ENCODE measurements around the gene GH2. TPM values are rescaled to one million over a fixed set of nuclear protein-coding genes. Genes with fewer than 3 reads are reported as not detected.

The GH2 gene
- total RNA-seq, 4 donors from 2014 or later: not detected

DNA sequence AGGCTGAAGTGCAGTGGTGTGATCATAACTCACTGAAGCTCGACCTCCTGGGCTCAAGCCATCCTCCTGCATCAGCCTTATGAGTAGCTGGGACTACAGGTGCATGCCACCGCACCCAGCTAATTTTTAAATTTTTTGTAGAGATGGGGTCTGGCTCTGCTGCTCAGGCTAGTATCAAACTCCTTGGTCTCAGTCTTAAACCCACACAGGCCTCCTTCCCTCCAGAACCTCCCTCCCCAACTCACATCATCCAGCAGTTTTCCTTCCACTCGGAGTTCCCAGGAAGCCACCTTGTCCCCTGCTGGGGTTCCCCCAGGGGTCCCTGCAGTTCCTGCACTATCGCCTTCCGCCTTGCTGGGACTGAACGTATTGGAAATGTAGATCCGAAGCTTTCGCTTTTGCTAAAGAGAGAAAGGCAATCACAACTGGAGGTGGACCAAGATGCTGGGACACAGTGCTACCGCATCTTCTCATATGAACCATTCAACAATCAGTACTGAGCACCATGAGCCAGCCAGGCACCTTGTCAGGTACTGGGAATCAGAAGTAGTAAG, 46.5 kb downstream of the GH2 start:
- no peak for DNase-seq (ENCODE audit: low spot score)
- TF ChIP-seq, protein P1, sequence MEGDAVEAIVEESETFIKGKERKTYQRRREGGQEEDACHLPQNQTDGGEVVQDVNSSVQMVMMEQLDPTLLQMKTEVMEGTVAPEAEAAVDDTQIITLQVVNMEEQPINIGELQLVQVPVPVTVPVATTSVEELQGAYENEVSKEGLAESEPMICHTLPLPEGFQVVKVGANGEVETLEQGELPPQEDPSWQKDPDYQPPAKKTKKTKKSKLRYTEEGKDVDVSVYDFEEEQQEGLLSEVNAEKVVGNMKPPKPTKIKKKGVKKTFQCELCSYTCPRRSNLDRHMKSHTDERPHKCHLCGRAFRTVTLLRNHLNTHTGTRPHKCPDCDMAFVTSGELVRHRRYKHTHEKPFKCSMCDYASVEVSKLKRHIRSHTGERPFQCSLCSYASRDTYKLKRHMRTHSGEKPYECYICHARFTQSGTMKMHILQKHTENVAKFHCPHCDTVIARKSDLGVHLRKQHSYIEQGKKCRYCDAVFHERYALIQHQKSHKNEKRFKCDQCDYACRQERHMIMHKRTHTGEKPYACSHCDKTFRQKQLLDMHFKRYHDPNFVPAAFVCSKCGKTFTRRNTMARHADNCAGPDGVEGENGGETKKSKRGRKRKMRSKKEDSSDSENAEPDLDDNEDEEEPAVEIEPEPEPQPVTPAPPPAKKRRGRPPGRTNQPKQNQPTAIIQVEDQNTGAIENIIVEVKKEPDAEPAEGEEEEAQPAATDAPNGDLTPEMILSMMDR (IDR thresholded peaks at IDR 0.05): no peak
- ATAC-seq (ENCODE audit: low FRiP score): no peak

- TF ChIP-seq, protein P1 (IDR thresholded peaks at IDR 0.05): no peak
- DNase-seq (ENCODE audit: low spot score): no peak
- ATAC-seq (ENCODE audit: low FRiP score): no peak
Measured at GRCh38 chr17:63834431-63835166, 47.1 kb downstream of the GH2 start.

DNA sequence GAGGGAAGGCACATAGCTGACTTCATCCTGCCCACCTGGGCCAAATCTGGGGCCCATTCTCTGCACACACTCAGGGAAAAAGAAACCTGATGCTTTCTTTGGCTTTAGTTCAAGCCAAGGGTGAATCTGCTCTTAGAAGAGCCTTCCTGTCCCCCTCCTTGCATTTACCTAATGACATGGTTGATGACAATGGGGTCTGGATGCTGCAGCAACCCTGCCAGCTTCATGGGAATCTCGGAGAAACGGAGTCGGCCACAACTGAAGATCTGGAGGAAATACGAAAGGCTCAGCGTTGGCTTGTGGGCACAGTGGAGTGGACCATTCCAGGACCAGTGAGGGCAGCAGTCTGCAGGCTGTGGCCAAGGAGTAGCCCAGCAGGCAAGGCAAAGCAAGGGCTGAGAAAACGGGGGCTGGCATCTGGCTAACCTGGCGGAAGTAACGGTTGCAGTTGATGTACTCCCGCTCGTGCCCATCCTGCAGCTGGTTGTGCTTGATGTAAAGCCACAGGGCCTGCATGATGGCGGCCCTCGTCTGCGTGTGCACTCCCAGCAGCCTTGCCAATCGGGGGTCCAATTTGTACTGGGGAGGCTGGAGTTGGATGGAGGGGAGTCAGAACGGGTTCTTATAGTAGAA, 47.9 kb downstream of the GH2 start:
- DNase-seq (ENCODE audit: low spot score): no peak
- no peak for ATAC-seq (ENCODE audit: low FRiP score)
- TF ChIP-seq, protein P1 (IDR thresholded peaks at IDR 0.05): no peak

GRCh38 chr17:63833026-63833740, 48.6 kb downstream of the GH2 start:
- TF ChIP-seq, protein P1 (IDR thresholded peaks at IDR 0.05): no peak
- ATAC-seq (ENCODE audit: low FRiP score): no peak
- DNase-seq (ENCODE audit: low spot score): no peak

- ATAC-seq (ENCODE audit: low FRiP score): no peak
- no peak for DNase-seq (ENCODE audit: low spot score)
- TF ChIP-seq, protein P1 (IDR thresholded peaks at IDR 0.05): no peak
Measured at GRCh38 chr17:63832455-63832854, 49.3 kb downstream of the GH2 start.

GRCh38 chr17:63832014-63832413, 49.7 kb downstream of the GH2 start:
- no peak for DNase-seq (ENCODE audit: low spot score)
- ATAC-seq (ENCODE audit: low FRiP score): no peak
- TF ChIP-seq, protein P1 (IDR thresholded peaks at IDR 0.05): no peak

All from omental fat pad (tissue), 4 donors.